ENCODE data around the gene PARD3B. TPM values are rescaled to one million over a fixed set of nuclear protein-coding genes. Genes with fewer than 3 reads are reported as not detected.

PARD3B gene
- total RNA-seq, 1 donor from 2014 or later, result 6.5 TPM

DNA sequence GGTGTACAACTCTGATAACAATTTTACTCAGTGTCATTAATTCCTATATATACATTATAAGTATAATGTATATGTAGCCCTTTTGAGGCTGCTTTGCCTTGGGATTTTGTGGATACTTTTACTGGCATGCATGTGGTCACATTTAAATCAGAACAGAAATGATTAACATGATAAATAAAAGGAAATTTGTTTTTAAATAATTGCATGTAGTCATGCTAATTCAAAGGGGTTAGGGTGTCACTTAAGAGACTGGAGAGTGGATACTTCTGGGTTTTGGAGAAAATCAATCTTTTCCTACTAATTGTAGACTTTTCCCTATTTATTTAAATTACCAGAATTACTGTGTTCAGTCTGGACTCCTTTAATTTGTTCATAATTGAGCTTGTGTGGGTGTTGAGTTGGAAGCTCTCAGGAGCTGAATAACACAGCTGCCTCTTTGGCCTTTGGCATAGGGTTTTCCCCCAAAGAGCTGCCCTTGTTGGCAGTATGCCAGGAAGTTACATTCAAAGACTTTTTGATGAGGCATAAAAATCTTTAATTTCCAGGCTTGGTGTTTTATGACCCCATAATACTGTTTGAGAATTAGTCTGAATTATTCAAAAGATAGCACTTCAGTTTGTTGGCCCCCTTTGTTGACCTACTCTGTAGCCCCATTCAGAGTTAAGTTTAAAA is 652.3 kb downstream of the PARD3B start:
- H3K36me3 ChIP-seq (ENCODE audit: control insufficient read depth, insufficient read depth, low read length), result no peaks in the 10 kb centered on the region
- H3K4me3 ChIP-seq (ENCODE audit: low read depth, low read length), result no peak overlapping the region
- no peaks in the 10 kb centered on the region for H3K27me3 ChIP-seq (ENCODE audit: control insufficient read depth, insufficient read depth, low read length)
- TF ChIP-seq CTCF (IDR thresholded peaks at IDR 0.05; ENCODE audit: insufficient read depth, low read length, poor library complexity, severe bottlenecking), result no peak
- DNase-seq (ENCODE audit: low read depth), result no peak

GRCh38 chr2:205198140-205198525 is 652.9 kb downstream of the PARD3B start:
- no peak for DNase-seq (ENCODE audit: low read depth)

GRCh38 chr2:205199165-205199850 is 654.0 kb downstream of the PARD3B start:
- TF ChIP-seq CTCF (IDR thresholded peaks at IDR 0.05; ENCODE audit: insufficient read depth, low read length, poor library complexity, severe bottlenecking), result no peak
- no peak for DNase-seq (ENCODE audit: low read depth)
- no peaks in the 10 kb centered on the region for H3K27me3 ChIP-seq (ENCODE audit: control insufficient read depth, insufficient read depth, low read length)
- no peak overlapping the region for H3K4me3 ChIP-seq (ENCODE audit: low read depth, low read length)
- no peaks in the 10 kb centered on the region for H3K36me3 ChIP-seq (ENCODE audit: control insufficient read depth, insufficient read depth, low read length)

More at GRCh38 chr2:205198140-205198525, 652.9 kb downstream of the PARD3B start:
- H3K4me3 ChIP-seq (ENCODE audit: low read depth, low read length), result no peak overlapping the region
- TF ChIP-seq CTCF (IDR thresholded peaks at IDR 0.05; ENCODE audit: insufficient read depth, low read length, poor library complexity, severe bottlenecking), result no peak
- H3K27me3 ChIP-seq (ENCODE audit: control insufficient read depth, insufficient read depth, low read length), result no peaks in the 10 kb centered on the region
- no peaks in the 10 kb centered on the region for H3K36me3 ChIP-seq (ENCODE audit: control insufficient read depth, insufficient read depth, low read length)

GRCh38 chr2:205210494-205210893 is 665.2 kb downstream of the PARD3B start:
- no peak for DNase-seq (ENCODE audit: low read depth)
- Histone ChIP-seq H3K27me3 (ENCODE audit: control insufficient read depth, insufficient read depth, low read length) (no peaks in the 10 kb centered on the region), H3K4me3 (ENCODE audit: low read depth, low read length) (no peak overlapping the region), H3K36me3 (ENCODE audit: control insufficient read depth, insufficient read depth, low read length) (no peaks in the 10 kb centered on the region)
- no peak for TF ChIP-seq CTCF (IDR thresholded peaks at IDR 0.05; ENCODE audit: insufficient read depth, low read length, poor library complexity, severe bottlenecking)

DNA sequence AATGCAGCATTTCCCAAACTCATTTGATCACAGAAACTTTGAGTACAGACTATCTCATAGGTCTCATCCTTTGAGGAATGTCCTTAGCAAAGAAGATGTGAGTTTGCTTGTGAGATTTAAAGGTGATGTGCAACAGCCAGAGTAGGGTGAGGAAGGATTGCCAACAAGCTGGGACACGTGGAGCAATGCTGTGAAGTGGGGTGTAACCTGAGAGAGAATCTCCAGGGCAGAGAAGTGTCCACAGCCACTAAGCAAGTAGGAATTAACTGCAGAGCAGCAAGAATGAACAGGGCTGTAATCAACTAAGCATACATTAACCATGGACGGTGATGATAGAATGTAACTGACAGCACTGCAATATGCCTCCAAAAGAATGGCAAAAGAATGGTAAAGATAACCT is 667.1 kb downstream of the PARD3B start:
- no peak for TF ChIP-seq CTCF (IDR thresholded peaks at IDR 0.05; ENCODE audit: insufficient read depth, low read length, poor library complexity, severe bottlenecking)

More for the DNA sequence above, 667.1 kb downstream of the PARD3B start:
- Histone ChIP-seq H3K27me3 (ENCODE audit: control insufficient read depth, insufficient read depth, low read length) (no peaks in the 10 kb centered on the region), H3K4me3 (ENCODE audit: low read depth, low read length) (no peak overlapping the region), H3K36me3 (ENCODE audit: control insufficient read depth, insufficient read depth, low read length) (no peaks in the 10 kb centered on the region)
- DNase-seq (ENCODE audit: low read depth), result no peak

Measured in kidney epithelial cell (primary cell).